GM19438 (cell line): ENCODE results near the gene RTN4RL2.
A peak's percentile ranks its signal among the peaks of the same experiment; 100 is the strongest.
"Not testable (repeated sequence)": the region's sequence is repeated elsewhere in the genome, so short reads cannot be mapped to it uniquely, and the experiment has no call there.

Experiments used
- ATAC-seq: cut with Tn5 transposase; IDR thresholded peaks from one replicate; pipeline ENCODE4 v1.9.1; 2021; ENCODE audit warnings: low read depth; ENCODE audit not compliant: unreplicated experiment

The RTN4RL2 gene

DNA sequence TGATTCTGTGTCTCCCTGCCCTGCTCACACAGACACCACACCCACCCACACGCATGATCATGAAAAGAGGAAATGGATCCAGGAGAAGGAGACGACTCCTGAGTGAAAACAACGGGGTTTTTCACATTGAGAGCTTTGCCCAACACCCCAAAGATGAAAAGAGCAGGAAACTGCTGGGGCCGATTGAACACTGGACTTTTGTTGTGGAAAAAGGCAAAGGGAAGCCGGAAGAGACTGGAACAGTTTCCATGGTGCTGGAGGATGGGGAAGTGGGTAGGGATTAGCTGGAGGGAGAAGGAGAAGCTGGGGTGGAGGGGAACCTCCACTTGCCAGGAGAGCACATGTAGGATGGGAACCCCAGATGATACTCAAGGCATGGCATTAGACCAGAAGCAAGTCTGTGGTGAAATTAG, 28.2 kb upstream of the RTN4RL2 start:
- ATAC-seq: no peak

DNA sequence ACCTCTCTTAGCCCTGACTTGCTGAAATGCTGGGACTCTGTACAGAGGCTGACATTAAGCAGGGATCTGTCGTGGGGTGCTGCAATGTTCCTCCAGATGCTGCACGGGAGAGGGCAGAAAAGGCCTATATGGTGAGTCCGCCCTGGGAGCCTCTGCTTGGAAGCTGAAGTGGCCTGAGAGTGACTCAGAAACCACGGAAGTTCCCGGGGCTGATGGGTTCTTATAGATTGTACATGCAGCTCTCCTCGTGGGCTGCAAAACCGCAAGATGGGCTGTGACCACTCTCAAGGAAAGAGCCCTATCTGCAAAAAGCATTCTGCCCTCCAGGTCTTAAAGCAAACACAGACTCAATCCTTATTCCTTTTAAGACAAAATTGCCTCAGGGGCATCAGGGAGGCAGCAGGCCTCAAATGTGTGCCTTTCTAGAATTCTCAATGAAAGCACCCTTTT, 27.6 kb upstream of the RTN4RL2 start:
- no peak for ATAC-seq

GRCh38 chr11:57434640-57435546, 25.4 kb upstream of the RTN4RL2 start:
- ATAC-seq: no peak

GRCh38 chr11:57436031-57436430, 24.3 kb upstream of the RTN4RL2 start:
- ATAC-seq: no peak

- no peak for ATAC-seq
Measured at GRCh38 chr11:57438345-57439285, 21.7 kb upstream of the RTN4RL2 start.

- ATAC-seq: no peak
Measured at GRCh38 chr11:57439786-57440185, 20.5 kb upstream of the RTN4RL2 start.

DNA sequence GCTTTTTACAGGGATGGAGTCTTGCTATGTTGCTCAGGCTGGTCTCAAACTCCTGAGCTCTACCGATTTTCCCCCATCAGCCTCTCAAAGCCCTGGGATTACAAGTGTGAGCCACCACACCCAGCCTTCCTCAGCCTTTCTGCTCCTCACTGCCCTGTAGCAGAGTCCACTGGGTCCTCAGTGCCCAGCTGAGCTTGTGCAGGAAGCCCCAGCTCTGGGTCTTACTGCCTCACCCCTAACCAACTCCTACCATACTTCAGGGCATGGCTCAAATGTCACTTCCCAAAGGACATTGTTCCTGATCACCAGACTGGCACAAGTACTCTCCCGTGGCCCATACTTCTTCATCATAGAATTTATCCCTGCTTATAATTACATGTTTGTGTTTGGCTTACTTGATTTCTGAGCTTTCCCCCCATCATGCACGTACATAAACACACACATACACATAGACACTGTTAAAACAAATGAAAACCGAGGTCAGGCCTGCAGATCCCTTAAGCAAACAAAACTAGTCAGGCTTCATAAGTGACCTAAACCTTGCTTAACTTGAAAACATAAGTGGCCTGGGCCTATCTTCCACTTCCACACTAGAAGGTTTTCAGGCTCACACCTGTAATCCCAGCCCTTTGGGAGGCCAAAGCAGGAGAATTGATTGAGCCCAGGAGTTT, 19.4 kb upstream of the RTN4RL2 start:
- ATAC-seq: no peak

DNA sequence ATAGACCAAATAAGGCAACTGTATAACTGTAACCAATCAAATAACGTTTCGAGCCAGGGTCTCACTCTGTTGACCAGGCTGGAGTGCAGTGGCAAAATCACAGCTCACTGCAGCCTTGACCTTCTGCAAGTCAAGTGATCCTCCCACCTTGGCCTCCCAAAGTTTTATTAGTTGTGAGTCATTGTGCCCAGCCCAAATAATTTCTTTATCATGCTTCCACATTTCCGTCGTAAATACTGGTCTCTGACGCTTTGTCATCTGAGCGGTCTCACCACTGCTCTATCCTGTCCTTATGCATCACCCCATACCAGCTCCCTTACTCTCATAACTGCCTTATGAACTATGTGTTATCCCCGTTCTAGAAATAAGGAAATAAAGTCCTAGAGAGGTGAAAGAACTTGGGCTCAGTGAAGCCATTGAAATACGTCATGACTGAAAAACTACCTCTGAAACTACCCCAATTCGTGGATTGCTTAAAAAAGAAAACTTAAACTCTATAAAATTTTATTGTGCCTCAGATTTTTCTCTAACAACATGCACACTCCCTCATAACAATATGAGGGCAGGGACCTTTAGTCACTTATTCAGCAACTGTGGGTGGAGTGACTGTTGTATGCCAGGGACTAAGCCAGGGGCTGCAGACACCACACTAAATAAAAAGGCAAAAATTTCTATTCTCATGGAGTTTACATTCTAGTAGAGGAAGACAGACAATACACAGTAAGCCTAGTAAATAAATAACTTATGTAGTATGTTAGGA, 15.8 kb upstream of the RTN4RL2 start:
- ATAC-seq: no peak

DNA sequence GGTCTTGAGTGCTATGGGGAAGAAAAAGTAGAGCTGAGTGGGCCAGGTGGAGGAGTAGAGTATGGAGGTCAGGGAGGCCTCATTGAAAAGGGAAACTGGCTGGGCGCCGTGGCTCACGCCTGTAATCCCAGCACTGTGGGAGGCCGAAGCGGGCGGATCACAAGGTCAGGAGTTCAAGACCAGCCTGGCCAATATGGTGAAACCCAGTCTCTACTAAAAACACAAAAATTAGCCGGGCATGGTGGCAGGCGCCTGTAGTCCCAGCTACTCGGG, 15.3 kb upstream of the RTN4RL2 start:
- ATAC-seq: not testable (repeated sequence)

DNA sequence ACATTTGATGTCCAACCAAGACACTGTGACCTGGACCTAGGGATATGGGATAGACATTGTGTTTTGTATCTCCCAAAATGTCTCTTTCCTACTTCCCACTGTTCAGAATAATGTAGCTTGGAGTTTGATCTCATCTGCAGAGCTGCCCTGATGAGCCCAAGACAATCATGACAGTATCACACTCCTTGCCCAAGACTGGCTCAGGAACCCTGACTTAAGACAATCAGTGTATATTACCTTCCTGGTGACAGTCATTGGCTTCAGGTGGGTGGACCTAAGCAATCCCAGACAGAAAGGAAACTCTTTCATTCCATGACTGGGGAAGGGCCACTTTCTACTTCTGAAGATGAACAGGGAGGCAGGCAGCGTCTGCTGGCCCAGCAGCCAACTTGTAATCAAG, 14.3 kb upstream of the RTN4RL2 start:
- ATAC-seq: no peak

DNA sequence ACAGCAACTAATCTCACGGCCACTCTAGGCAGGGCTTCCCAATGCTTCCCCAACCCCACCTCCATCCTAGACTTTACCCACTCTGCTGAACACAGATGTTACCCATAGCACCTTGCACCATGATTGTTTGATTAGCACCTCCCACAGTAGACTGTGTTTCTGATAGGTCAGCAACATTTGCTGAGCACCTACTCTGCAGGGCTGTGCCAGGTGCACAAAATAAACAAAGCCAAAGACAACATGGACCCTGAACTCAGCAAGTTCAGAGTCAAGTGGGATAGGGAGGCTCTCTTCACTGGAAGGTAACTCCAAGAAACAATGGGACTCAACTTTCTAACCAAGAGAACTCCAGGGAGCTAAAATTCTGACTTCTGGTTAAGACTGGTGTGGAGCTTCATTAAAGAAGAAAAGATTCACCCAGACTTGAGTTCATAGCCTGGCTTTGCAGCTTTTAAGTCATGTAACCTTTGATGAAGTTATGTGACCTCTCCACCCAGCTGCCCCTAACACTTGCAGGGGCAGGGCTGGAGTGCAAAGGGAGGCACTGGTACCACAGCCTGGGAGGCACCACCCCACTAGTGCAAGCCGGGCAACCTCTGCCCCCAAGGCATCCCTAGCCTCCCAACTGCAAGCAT, 6.7 kb upstream of the RTN4RL2 start:
- no peak for ATAC-seq

DNA sequence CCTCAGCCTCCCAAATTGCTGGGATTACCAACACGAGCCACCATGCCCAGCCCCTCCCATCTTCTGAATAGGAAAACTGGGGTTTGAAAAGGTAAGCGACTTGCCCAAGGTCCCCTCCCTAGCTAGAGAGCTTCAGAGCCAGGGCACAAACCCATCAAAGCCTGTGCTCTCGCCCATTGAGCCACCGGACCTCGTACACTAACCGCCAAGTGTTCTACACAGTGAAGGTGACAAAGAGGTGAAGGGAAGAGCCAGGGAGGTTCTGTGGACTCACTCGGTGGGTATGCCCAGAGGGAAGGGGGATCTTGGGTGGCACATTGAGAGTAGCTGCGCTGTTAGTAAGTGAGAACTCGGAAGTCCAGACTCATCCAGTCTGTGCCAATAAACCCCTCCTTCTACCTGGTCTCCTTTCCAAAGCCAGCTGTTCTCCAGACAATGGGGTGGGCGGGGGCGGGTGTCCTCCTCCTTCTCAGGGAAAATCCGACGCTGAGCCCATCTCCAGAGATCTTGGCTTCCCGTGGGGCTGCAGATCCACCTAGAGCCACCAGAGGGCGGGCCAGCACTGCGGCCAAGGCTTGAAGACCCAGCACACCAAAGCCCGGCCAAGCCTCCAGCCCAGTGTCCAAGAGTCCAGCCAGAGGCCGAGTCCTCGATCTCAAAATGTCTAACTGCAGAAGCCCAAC, 3.2 kb upstream of the RTN4RL2 start:
- peak; percentile 61 for ATAC-seq

DNA sequence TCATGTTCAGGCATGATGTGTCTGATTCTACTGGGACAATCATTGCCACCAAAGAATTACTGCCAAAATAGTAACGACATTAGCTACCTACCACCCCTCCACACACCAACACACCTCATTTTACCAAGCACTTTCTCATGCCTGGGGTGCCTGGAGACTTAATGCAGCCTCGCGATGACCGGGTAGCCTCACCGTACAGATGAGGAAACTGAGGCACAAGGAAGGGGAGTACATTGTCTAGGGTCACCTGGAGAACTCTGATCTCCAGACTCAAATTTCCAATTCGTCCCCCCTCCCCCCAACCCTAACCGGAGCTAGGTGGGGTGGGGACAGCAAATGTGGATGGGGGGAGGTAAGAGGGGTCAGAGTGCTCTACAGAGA, 2.7 kb upstream of the RTN4RL2 start:
- ATAC-seq: peak; percentile 10

- no peak for ATAC-seq
Measured at GRCh38 chr11:57458060-57458409, 2.3 kb upstream of the RTN4RL2 start.

DNA sequence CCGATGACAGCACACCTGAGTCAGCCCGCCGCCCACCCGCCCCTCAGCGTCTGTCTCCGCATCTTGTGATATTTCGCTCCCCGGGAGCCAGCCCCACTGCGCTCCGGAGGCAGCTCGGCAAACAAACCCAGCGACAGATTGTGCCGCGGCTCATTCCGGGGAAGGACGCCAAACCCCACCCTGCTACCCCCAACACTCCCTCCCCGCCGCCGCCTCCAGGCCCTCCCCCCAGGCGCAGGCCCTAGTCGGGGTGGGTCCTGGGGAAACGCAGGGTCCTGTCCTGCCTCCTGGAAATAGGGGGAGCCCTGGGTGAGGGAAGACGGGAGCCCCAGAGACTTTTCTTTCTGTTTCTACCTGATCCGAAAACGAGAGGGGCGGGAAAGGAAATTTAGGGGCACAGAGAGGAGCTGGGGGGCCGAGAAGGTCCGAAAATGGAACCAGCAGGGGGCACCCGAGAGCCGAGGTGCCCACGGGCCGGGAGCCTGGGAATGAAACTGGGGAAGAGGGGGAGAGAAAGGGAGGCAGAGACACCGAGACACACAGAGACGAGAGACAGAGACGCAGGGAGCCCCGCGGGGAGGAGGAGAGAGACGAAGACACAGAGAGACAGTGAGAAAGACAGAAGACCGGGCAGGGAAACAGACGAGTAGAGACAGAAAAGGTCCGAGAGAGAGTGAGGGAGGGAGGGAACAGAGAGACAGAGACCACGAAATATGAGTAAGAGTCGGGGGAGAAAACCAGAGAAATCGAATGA, 1.7 kb upstream of the RTN4RL2 start:
- ATAC-seq: no peak

GRCh38 chr11:57459164-57460021, 935 bp upstream of the RTN4RL2 start:
- no peak for ATAC-seq

GRCh38 chr11:57460758-57461749, 726 bp downstream of the RTN4RL2 start:
- no peak for ATAC-seq
